GM23248 (cell line): ENCODE measurements around the gene TRIM69.

Experiments used
- EZH2 ChIP-seq: fragments of 200-600 bp; sonication (generic); IDR thresholded peaks from 2 replicates; pipeline ENCODE4 v1.6.1; 2018; ENCODE audit warnings: antibody characterized with exemption, mild to moderate bottlenecking; ENCODE audit not compliant: insufficient read depth, poor library complexity, severe bottlenecking
- EZH2phosphoT487 ChIP-seq: fragments of 200-600 bp; sonication (generic); IDR thresholded peaks from 2 replicates; pipeline ENCODE4 v1.6.1; 2018; ENCODE audit warnings: antibody characterized with exemption, moderate library complexity, mild to moderate bottlenecking, low read depth; ENCODE audit not compliant: insufficient read depth

- TF ChIP-seq EZH2phosphoT487 (no peak), EZH2 (no peak)
Measured at GRCh38 chr15:44710236-44711095, 25.9 kb upstream of the TRIM69 start.
